Panc1 (cell line): ENCODE results near the gene KRT83. TPM values are rescaled to one million over a fixed set of nuclear protein-coding genes. Genes with fewer than 3 reads are reported as not detected.

Source experiments
- ATAC-seq: fragments of 200-7000 bp; cut with Tn5 transposase; 2 replicates; pipeline ENCODE4 v1.9.1; 2020; ENCODE audit warnings: mild to moderate bottlenecking, moderate library complexity
- BruUV-seq: library from RNA; stranded (reverse); fragments of 400-500 nt; replicated peaks from 2 replicates; lab custom pipeline; 2021; lab: Mats Ljungman, UMichigan
- CTCF ChIA-PET: fragments of 300-600 bp; sonication (Branson Sonifier 250); formaldehyde crosslinking; loops from one replicate; lab custom pipeline; 2022; ENCODE audit warnings: antibody characterized with exemption; lab: Charles Lee
- POLR2A ChIA-PET: fragments of 300-600 bp; sonication (Branson Sonifier 250); formaldehyde crosslinking; loops from one replicate; lab custom pipeline; 2022; ENCODE audit warnings: antibody characterized with exemption; lab: Charles Lee
- DNase-seq: peaks from one replicate; pipeline ENCODE4 v3.0.0-alpha.2; 2010; ENCODE audit warnings: low read depth, low spot score
- H3K27ac ChIP-seq: 2 replicates; pipeline ENCODE4 v1.5.1; 2011; ENCODE audit warnings: mild to moderate bottlenecking, low read length, inconsistent platforms
- H3K27me3 ChIP-seq: fragments of 200-500 bp; sonication (Bioruptor generic); 2 replicates; pipeline ENCODE4 v1.6.0; 2014; ENCODE audit warnings: low read length, inconsistent platforms; ENCODE audit not compliant: control insufficient read depth, insufficient read depth
- H3K36me3 ChIP-seq: fragments of 200-500 bp; sonication (Bioruptor generic); 2 replicates; pipeline ENCODE4 v1.5.1; 2014; ENCODE audit warnings: inconsistent platforms, mild to moderate bottlenecking, low read length, moderate library complexity; ENCODE audit not compliant: control insufficient read depth, insufficient read depth
- H3K4me1 ChIP-seq: 2 replicates; pipeline ENCODE4 v1.5.1; 2011; ENCODE audit warnings: inconsistent platforms, mild to moderate bottlenecking, low read length, moderate library complexity; ENCODE audit not compliant: control insufficient read depth, insufficient read depth
- H3K4me3 ChIP-seq, 2 experiments: 2 replicates each; pipeline ENCODE4 v1.5.1; 2011 to 2012; ENCODE audit warnings: low read depth in 2 of 2, low read length in 2 of 2, mild to moderate bottlenecking in 2 of 2, inconsistent platforms in 1 of 2, moderate library complexity in 1 of 2
- H3K9me3 ChIP-seq: fragments of 200-500 bp; sonication (Bioruptor generic); 2 replicates; pipeline ENCODE4 v1.5.1; 2014; ENCODE audit warnings: low read depth, mild to moderate bottlenecking, inconsistent platforms, low read length, moderate library complexity; ENCODE audit not compliant: control insufficient read depth, insufficient read depth
- POLR2AphosphoS5 ChIP-seq: IDR thresholded peaks from 2 replicates; pipeline ENCODE4 v1.6.1; 2012; ENCODE audit warnings: mild to moderate bottlenecking, low read depth, low read length, moderate library complexity
- SIN3A ChIP-seq: IDR thresholded peaks from 2 replicates; pipeline ENCODE4 v1.6.1; 2012; ENCODE audit warnings: low read depth, mild to moderate bottlenecking, low read length, moderate library complexity, borderline replicate concordance; ENCODE audit not compliant: insufficient read depth
- TCF7L2 ChIP-seq: IDR thresholded peaks from 2 replicates; pipeline ENCODE4 v1.6.1; 2011; ENCODE audit warnings: mild to moderate bottlenecking, low read depth, low read length, inconsistent platforms
- in situ Hi-C: cut with HindIII; loops from 2 replicates; pipeline ENCODE4 v1.10.0; 2016; ENCODE audit warnings: low sequenced_read_pairs, low pct_unique_long_range_greater_than_20kb
- intact Hi-C: fragments of 100-400 bp; cut with micrococcal nuclease; formaldehyde crosslinking; loops from one replicate; pipeline ENCODE4 v1.10.0; 2022; ENCODE audit not compliant: unreplicated experiment
- total RNA-seq: library from RNA; stranded (reverse); gene quantifications from one replicate; pipeline ENCODE4 v1.2.1, GENCODE V29; 2021; ENCODE audit not compliant: unreplicated experiment
- TF ChIP-seq, protein P1 (sequence below), 2 experiments: IDR thresholded peaks; 2 replicates each; pipeline ENCODE4 v1.6.1; 2011 to 2012; ENCODE audit warnings: low read depth in 2 of 2, control low read depth in 1 of 2, low read length in 1 of 2, mild to moderate bottlenecking in 1 of 2, moderate library complexity in 1 of 2; ENCODE audit not compliant: insufficient read depth in 1 of 2
- TF ChIP-seq, protein P2 (sequence below): fragments of 450-650 bp; IDR thresholded peaks from 2 replicates; pipeline ENCODE4 v1.5.1; 2017; ENCODE audit warnings: mild to moderate bottlenecking

Gene KRT83
- total RNA-seq, 1 experiment from 2014 or later = 0.28 TPM

GRCh38 chr12:52294803-52295202 lies 26.4 kb downstream of the KRT83 start:
- ChIA-PET POLR2A (no interaction called here), CTCF (no interaction called here)
- Histone ChIP-seq H3K4me3 (no peak overlapping the region), H3K36me3 (no peaks in the 10 kb centered on the region), H3K27me3 (no peaks in the 10 kb centered on the region), H3K9me3 (no peaks in the 10 kb centered on the region), H3K4me1 (no peaks in the 10 kb centered on the region), H3K27ac (no peak overlapping the region)
- no peak for ATAC-seq
- intact Hi-C loops = no loop called here
- in situ Hi-C loops = no loop called here
- DNase-seq = no peak
- no TSS peak for BruUV-seq
- TF ChIP-seq POLR2AphosphoS5 = no peak
- no peak for TF ChIP-seq SIN3A
- TF ChIP-seq, protein P1, sequence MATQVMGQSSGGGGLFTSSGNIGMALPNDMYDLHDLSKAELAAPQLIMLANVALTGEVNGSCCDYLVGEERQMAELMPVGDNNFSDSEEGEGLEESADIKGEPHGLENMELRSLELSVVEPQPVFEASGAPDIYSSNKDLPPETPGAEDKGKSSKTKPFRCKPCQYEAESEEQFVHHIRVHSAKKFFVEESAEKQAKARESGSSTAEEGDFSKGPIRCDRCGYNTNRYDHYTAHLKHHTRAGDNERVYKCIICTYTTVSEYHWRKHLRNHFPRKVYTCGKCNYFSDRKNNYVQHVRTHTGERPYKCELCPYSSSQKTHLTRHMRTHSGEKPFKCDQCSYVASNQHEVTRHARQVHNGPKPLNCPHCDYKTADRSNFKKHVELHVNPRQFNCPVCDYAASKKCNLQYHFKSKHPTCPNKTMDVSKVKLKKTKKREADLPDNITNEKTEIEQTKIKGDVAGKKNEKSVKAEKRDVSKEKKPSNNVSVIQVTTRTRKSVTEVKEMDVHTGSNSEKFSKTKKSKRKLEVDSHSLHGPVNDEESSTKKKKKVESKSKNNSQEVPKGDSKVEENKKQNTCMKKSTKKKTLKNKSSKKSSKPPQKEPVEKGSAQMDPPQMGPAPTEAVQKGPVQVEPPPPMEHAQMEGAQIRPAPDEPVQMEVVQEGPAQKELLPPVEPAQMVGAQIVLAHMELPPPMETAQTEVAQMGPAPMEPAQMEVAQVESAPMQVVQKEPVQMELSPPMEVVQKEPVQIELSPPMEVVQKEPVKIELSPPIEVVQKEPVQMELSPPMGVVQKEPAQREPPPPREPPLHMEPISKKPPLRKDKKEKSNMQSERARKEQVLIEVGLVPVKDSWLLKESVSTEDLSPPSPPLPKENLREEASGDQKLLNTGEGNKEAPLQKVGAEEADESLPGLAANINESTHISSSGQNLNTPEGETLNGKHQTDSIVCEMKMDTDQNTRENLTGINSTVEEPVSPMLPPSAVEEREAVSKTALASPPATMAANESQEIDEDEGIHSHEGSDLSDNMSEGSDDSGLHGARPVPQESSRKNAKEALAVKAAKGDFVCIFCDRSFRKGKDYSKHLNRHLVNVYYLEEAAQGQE (IDR thresholded peaks at IDR 0.05; ENCODE audit: insufficient read depth in 1 of 2, low read depth in 2 of 2, low read length in 1 of 2) = no peak
- TF ChIP-seq, protein P2, sequence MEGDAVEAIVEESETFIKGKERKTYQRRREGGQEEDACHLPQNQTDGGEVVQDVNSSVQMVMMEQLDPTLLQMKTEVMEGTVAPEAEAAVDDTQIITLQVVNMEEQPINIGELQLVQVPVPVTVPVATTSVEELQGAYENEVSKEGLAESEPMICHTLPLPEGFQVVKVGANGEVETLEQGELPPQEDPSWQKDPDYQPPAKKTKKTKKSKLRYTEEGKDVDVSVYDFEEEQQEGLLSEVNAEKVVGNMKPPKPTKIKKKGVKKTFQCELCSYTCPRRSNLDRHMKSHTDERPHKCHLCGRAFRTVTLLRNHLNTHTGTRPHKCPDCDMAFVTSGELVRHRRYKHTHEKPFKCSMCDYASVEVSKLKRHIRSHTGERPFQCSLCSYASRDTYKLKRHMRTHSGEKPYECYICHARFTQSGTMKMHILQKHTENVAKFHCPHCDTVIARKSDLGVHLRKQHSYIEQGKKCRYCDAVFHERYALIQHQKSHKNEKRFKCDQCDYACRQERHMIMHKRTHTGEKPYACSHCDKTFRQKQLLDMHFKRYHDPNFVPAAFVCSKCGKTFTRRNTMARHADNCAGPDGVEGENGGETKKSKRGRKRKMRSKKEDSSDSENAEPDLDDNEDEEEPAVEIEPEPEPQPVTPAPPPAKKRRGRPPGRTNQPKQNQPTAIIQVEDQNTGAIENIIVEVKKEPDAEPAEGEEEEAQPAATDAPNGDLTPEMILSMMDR = no peak
- TF ChIP-seq TCF7L2 = no peak

DNA sequence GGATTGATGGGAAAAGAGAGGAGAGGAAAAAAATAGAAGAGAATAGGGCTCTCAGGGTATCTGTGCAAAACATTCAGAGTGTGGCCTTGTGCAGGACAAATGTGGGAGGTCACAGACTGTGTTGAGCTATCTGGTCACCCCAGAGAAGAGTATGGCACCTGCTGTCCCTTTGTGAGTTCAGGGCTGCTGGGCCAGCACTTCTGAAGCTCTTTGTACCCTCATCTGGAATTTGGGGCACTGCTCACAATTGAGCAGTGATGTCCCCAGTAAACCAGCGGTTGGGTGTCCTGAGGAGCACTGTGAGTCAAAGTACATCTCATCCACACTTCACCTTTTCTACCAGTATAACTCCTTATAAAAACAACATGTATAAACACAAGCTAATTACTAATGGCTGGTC lies 27.3 kb downstream of the KRT83 start:
- Histone ChIP-seq H3K9me3 (no peaks in the 10 kb centered on the region), H3K4me1 (no peaks in the 10 kb centered on the region), H3K36me3 (no peaks in the 10 kb centered on the region), H3K4me3 (no peak overlapping the region), H3K27ac (no peak overlapping the region), H3K27me3 (no peaks in the 10 kb centered on the region)
- TF ChIP-seq TCF7L2 (no peak), POLR2AphosphoS5 (no peak), SIN3A (no peak)
- TF ChIP-seq, protein P2 = no peak
- TF ChIP-seq, protein P1 (IDR thresholded peaks at IDR 0.05; ENCODE audit: insufficient read depth in 1 of 2, low read depth in 2 of 2, low read length in 1 of 2) = no peak
- no peak for DNase-seq
- ChIA-PET POLR2A (no interaction called here), CTCF (no interaction called here)
- no TSS peak for BruUV-seq
- intact Hi-C loops = no loop called here
- in situ Hi-C loops = no loop called here
- ATAC-seq = no peak
